Inflammatory macrophage treated with lipopolysaccharide for 4 hours (primary cell): ENCODE results near the gene BPHL.
"Not testable (repeated sequence)": the region's sequence is repeated elsewhere in the genome, so short reads cannot be mapped to it uniquely, and the experiment has no call there.

Experiments
- DNase-seq: peaks from one replicate; pipeline ENCODE4 v3.0.0-alpha.2; 2020

The BPHL gene

GRCh38 chr6:3157131-3157933 lies 38.8 kb downstream of the BPHL start, which contains the start of gene TUBB2A:
TUBB2A (minus strand) TSS chr6:3157544; CDS start chr6:3157463, 81 bp downstream.
- DNase-seq = peak; percentile 83

- peak; percentile 11 for DNase-seq
Measured at GRCh38 chr6:3159805-3160781, 41.6 kb downstream of the BPHL start.

GRCh38 chr6:3162067-3162497 lies 43.6 kb downstream of the BPHL start:
- DNase-seq = peak; percentile 28

DNA sequence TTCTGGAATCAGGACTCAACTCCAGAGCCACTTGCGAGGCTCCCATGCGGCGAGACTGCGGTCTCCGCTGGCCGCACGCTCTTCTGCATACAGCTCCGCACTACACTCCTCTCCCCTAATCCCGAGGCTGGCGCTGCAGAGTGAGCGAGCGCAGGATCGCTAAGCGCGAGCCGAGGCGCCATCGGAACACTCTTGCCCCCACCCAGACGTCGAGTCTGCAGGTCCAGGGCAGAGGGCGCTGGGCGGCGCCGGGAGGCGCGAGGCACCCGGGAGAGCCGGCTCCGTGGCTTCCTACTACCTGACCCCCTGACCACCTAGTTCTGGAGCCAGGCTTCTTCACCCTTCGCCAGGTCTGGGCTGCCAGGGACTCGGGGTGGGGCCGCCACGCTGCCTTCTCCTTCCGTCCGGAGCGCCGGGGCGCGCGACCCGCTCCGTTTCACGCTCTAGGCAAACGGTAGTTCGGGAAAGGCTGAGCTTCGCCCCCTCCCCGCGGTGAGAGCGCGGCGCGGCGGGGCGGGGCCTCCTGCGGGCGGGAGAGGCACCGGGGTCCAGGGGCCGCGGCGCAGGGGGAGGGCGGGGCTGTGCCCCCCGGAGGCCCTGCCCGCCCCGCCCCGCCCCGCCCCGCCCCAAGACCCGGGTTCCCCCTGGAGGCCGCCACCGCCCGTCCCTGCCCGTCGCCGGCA lies 44.2 kb downstream of the BPHL start:
- peak; percentile 64 for DNase-seq

- peak; percentile 61 for DNase-seq
Measured at GRCh38 chr6:3163248-3163594, 44.7 kb downstream of the BPHL start.

DNA sequence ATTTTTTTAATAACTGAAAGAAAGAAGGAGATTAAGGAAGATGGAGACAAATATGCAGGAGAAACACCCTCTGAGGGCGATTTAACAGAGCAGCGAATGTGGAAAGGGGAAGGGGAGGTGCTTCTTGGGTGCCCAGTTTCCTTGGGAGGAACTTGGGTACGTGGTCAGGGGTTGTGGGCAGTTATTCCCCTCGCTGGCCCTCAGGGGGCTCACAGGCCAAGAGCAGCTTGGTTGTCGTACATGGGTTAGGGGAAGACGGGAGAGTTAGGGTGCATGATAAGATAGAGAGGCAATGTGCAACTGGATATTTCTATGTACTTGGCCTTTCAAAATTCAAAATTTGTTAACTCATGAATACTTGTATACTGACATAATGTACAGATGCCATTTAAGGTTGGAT lies 45.9 kb downstream of the BPHL start:
- no peak for DNase-seq

- DNase-seq = peak; percentile 94
Measured at GRCh38 chr6:3165631-3166534, 47.4 kb downstream of the BPHL start.

GRCh38 chr6:3166535-3167225 lies 48.2 kb downstream of the BPHL start:
- DNase-seq = not testable (repeated sequence)

DNA sequence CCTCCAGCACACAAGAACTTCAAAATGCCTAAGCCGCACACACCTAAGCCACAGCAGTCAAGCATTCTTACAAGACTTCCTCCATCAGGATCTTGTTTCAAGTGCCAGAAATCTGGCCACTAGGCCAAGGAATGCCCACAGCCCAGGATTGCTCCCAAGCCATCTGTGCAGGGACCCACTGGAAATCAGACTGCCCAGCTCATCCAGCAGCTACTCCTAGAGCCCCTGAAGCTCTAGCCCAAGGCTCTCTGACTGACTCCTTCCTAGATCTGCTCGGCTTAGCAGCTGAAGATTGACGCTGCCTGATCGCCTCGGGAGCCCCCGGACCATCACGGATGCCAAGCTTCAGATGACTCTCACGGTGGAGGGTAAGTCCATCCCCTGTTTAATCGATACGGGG lies 49.5 kb downstream of the BPHL start:
- not testable (repeated sequence) for DNase-seq

GRCh38 chr6:3170676-3171075 lies 52.2 kb downstream of the BPHL start:
- not testable (repeated sequence) for DNase-seq

GRCh38 chr6:3171313-3172175 lies 53.0 kb downstream of the BPHL start:
- DNase-seq = not testable (repeated sequence)

- not testable (repeated sequence) for DNase-seq
Measured at GRCh38 chr6:3172789-3173188, 54.3 kb downstream of the BPHL start.

- DNase-seq = not testable (repeated sequence)
Measured at GRCh38 chr6:3173636-3174089, 55.2 kb downstream of the BPHL start.

DNA sequence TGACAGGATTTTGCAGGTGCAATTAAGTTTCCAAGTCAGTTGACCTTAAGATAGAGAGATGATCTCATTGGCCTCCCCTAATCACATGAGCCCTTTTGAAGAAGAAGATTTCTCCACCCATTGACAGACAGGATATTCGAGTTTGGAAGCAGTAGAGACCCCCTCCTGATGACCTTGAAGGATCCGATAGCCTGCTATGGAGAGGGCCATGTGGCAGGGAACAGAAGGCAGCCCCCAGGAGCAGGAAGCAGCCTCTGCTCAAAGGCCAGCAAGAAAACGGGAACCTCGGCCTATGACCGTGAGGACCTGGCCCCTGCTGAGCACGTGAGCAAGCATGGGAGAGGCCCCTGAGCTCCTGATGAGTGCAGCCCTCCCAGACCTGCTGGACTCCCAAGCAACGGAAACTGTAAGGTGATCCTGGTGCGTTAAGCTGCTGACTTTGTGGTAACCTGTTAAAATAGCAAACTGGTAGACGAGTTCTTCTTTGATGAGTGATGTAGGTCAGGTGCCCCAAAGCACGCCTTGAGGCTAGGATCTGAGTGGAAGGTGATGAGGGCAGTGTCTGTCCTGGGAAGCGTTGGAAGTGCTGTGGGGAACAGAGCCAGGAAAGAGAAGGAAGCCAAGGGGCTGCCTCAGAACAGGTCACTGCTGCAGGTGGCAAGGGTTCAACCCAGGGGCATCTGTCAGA lies 57.3 kb downstream of the BPHL start:
- no peak for DNase-seq

DNA sequence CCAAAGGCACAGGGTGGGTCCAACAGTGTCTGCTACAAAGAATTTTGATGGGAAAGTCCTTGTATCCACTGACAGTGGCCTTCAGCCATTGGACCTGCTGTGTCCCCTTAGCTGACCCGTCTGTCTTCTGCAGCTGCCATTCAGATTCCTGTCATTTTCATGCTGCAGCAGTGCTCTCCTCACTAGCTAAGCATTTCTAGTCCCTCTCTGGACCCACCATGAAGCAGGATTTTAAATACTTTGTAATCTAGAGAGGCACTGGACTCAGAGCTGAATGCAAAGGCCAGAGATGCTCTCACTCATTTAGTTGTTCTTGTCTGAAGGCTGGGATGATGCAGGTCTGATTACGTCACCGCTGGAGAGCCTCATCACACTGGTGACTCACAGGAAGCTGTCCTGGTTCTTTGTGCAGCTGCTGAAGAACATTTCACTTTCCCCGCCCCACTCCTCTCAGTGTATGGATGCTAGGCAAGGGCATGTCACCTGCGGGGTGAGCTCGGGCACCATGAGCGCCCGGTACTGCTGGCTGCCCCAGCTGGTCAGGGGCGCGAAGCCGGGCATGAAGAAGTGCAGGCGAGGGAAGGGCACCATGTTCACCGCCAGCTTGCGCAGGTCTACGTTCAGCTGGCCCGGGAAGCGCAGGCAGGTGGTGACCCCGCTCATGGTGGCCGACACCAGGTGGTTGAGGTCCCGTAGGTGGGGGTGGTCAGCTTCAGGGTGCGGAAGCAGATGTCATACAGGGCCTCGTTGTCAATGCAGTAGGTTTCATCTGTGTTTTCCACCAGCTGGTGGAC lies 58.2 kb downstream of the BPHL start:
- peak; percentile 88 for DNase-seq

GRCh38 chr6:3178666-3179065 lies 60.2 kb downstream of the BPHL start:
- not testable (repeated sequence) for DNase-seq

GRCh38 chr6:3179945-3180344 lies 61.4 kb downstream of the BPHL start:
- DNase-seq = not testable (repeated sequence)

GRCh38 chr6:3181105-3181504 lies 62.6 kb downstream of the BPHL start:
- no peak for DNase-seq

GRCh38 chr6:3183066-3183465 lies 64.6 kb downstream of the BPHL start:
- no peak for DNase-seq
